Nephron progenitor cell (in vitro differentiated cells): Measurements from ENCODE around the gene TMEM256.
A peak's percentile ranks its signal among the peaks of the same experiment; 100 is the strongest.

Experiments used
- DNase-seq: peaks from one replicate; pipeline ENCODE4 v3.0.0; 2021
- H3K27ac Mint-ChIP-seq: 2 replicates; pipeline ENCODE4 v1.8.0; 2021; ENCODE audit warnings: mild to moderate bottlenecking, moderate library complexity, mixed read lengths
- H3K27me3 Mint-ChIP-seq: 2 replicates; pipeline ENCODE4 v1.8.0; 2021; ENCODE audit warnings: mild to moderate bottlenecking, low read depth, mixed read lengths; ENCODE audit not compliant: poor library complexity
- H3K36me3 Mint-ChIP-seq: 2 replicates; pipeline ENCODE4 v1.8.0; 2021; ENCODE audit warnings: low read depth, mixed read lengths
- H3K4me1 Mint-ChIP-seq: 2 replicates; pipeline ENCODE4 v1.8.0; 2021; ENCODE audit warnings: mixed read lengths
- H3K4me3 Mint-ChIP-seq: 2 replicates; pipeline ENCODE4 v1.8.0; 2021; ENCODE audit warnings: mild to moderate bottlenecking, moderate library complexity, mixed read lengths
- H3K9me3 Mint-ChIP-seq: 2 replicates; pipeline ENCODE4 v1.8.0; 2021; ENCODE audit warnings: mild to moderate bottlenecking, moderate library complexity, mixed read lengths
- TF ChIP-seq, protein P1 (sequence below): fragments of 200-600 bp; sonication (generic); IDR thresholded peaks from 2 replicates; pipeline ENCODE4 v1.5.0; 2021; ENCODE audit warnings: antibody characterized with exemption

The TMEM256 gene

DNA sequence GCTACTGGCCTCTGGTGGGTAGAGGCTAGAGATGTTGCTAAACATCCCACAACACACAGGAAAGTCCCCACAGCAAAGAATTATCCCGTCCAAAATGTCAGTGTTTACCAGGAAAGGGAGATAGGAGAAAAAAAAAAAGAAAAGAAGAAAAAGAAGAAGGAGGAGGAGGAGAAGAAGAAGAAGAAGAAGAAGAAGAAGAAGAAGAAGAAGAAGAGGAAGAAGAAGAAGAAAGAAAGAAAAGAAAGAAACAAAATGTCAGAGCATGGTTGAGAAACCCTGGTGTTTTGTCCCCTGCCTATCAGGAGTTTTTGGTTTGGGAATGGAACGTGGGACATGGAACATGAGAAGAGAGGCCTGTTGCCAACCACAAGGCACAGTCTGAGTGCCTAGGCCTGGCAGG lies 46.5 kb downstream of the TMEM256 start:
- H3K27ac Mint-ChIP-seq = no peak overlapping the region
- TF ChIP-seq, protein P1, sequence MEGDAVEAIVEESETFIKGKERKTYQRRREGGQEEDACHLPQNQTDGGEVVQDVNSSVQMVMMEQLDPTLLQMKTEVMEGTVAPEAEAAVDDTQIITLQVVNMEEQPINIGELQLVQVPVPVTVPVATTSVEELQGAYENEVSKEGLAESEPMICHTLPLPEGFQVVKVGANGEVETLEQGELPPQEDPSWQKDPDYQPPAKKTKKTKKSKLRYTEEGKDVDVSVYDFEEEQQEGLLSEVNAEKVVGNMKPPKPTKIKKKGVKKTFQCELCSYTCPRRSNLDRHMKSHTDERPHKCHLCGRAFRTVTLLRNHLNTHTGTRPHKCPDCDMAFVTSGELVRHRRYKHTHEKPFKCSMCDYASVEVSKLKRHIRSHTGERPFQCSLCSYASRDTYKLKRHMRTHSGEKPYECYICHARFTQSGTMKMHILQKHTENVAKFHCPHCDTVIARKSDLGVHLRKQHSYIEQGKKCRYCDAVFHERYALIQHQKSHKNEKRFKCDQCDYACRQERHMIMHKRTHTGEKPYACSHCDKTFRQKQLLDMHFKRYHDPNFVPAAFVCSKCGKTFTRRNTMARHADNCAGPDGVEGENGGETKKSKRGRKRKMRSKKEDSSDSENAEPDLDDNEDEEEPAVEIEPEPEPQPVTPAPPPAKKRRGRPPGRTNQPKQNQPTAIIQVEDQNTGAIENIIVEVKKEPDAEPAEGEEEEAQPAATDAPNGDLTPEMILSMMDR = no peak
- no peak overlapping the region for H3K4me3 Mint-ChIP-seq
- no peaks in the 10 kb centered on the region for H3K9me3 Mint-ChIP-seq
- no peak for DNase-seq
- H3K4me1 Mint-ChIP-seq = peaks cover 22% of the 10 kb centered on the region
- peaks cover 16% of the 10 kb centered on the region for H3K27me3 Mint-ChIP-seq
- H3K36me3 Mint-ChIP-seq = no peaks in the 10 kb centered on the region

DNA sequence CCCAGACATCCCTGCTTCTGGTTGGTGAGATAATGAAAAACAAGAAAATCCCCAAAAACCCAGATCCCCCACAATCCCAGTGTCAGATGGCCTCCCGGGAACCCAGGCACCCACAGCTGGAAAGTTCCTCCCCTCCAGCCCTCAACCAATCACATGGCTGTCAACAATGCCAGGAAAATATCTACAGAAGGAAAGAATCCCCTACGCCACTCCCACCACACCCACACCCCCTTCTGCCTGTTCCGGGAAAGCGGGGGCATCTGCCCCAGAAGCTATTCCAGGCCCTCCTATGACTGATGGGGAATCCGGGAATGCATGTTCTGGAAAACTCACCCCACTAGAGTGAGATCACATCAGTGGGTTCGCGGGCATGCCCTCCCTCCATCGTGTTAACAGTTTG lies 47.1 kb downstream of the TMEM256 start:
- TF ChIP-seq, protein P1 = no peak
- Mint-ChIP-seq H3K36me3 (no peaks in the 10 kb centered on the region), H3K9me3 (no peaks in the 10 kb centered on the region)

DNA sequence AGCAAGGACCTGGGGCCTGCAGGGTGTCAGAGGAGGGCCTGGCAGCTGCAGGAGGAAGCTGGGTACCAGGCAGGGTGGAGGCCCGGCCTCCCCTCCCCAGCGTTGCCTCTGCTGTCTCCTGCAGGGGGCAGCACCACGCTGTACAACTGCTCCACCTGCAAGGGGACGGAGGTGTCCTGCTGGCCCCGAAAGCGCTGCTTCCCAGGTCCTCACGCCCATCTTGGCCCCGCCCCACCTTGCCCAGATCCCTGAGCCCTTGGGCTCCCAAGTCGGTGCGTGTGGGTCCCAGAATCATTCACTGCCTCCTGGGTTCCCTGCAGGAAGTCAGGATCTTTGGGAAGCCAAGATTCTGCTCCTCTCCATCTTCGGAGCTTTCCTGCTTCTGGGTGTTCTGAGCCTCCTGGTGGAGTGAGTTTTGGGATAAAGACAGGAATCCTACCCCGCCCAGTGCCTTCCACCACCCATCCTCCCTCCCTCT lies 47.8 kb downstream of the TMEM256 start:
- no peak overlapping the region for H3K4me3 Mint-ChIP-seq
- DNase-seq = peak; percentile 88
- no peak overlapping the region for H3K27ac Mint-ChIP-seq
- TF ChIP-seq, protein P1 = peak; percentile 83
- H3K27me3 Mint-ChIP-seq = peaks cover 11% of the 10 kb centered on the region
- H3K36me3 Mint-ChIP-seq = no peaks in the 10 kb centered on the region
- H3K4me1 Mint-ChIP-seq = peaks cover 25% of the 10 kb centered on the region
- no peaks in the 10 kb centered on the region for H3K9me3 Mint-ChIP-seq

More for the DNA sequence above, 47.1 kb downstream of the TMEM256 start:
- H3K27me3 Mint-ChIP-seq = peaks cover 12% of the 10 kb centered on the region
- peaks cover 25% of the 10 kb centered on the region for H3K4me1 Mint-ChIP-seq
- H3K27ac Mint-ChIP-seq = no peak overlapping the region
- no peak overlapping the region for H3K4me3 Mint-ChIP-seq
- no peak for DNase-seq

DNA sequence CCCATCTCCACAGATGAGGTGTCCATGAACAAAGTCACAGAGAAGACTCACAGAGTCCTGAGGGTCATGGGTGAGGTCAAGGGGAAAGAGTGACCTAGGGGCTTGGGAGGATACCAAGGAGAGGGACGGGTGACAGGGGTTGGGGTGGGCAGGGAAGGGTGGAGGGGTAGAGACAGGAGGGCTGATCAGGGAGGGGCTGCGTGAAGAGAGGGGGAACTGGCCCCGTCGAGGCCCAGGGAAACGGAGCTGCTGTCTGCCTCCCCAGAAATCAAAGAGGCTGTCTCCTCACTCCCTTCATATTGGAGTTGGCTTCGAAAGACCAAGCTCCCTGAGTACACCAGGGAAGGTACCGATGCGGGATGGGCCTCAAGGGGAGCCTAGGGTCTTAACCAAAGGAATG lies 48.3 kb downstream of the TMEM256 start:
- H3K9me3 Mint-ChIP-seq = no peaks in the 10 kb centered on the region
- H3K36me3 Mint-ChIP-seq = no peaks in the 10 kb centered on the region
- H3K27me3 Mint-ChIP-seq = peaks cover 11% of the 10 kb centered on the region
- no peak overlapping the region for H3K27ac Mint-ChIP-seq
- TF ChIP-seq, protein P1 = no peak
- peaks cover 25% of the 10 kb centered on the region for H3K4me1 Mint-ChIP-seq
- no peak for DNase-seq
- no peak overlapping the region for H3K4me3 Mint-ChIP-seq

DNA sequence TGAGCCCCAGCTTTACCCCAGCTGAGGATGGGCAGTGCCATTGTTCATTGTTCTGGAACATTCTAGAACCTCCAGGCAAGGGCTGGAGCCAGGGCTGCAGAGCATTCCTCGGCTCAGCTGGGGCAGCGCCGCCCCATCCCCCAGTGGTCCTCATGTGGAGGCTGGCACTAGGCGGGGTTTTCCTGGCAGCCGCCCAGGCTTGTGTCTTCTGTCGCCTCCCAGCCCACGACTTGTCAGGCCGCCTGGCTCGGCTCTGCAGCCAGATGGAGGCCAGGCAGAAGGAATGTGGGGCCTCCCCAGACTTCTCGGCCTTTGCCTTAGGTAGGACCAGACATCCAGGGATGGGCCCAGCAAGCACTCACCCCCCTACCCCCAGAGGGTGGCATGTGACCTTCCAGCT lies 48.8 kb downstream of the TMEM256 start, which contains the start of gene TMEM95:
TMEM95 (plus strand) TSS at position 104 of the 400 bp plus-strand sequence; CDS start at position 153, 49 bp downstream.
- Mint-ChIP-seq H3K27ac (no peak within 1 kb of the TSS), H3K4me1 (peaks cover 31% of the 10 kb centered on the region), H3K9me3 (no peaks in the 10 kb centered on the region), H3K36me3 (no peaks in the 10 kb centered on the region), H3K4me3 (peak within 1 kb of the TSS; percentile 45), H3K27me3 (peaks cover 11% of the 10 kb centered on the region)
- no peak for DNase-seq
- TF ChIP-seq, protein P1 = no peak

DNA sequence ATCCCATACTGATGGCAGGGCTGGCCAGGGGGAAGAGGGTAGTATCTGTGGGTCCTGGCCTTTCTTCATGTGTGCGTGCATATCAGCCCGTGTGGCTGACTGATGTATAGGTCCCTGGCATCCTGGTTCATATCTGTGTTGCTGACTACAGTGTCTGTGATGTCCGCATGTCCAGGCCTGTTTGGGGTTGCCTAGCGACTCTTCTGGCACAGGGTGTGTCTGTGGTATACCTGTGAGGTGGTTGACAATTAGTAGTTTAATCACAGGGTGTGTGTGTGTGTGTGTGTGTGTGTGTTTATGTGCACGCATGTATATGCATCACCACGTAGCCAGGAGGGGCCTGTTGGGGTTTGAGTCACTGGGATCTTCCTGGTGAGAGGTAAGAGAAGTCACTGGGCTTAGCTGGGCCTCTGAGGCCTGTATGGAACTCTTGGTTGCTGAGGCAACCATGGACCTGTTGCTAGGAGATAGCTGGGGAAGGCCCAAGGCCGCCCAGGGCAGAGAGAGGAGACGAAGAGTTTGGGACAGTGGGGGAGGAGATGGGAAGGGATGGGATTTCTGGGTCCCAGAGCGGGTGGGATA lies 49.5 kb downstream of the TMEM256 start:
- peaks cover 8% of the 10 kb centered on the region for H3K27me3 Mint-ChIP-seq
- no peak overlapping the region for H3K27ac Mint-ChIP-seq
- H3K36me3 Mint-ChIP-seq = no peaks in the 10 kb centered on the region
- DNase-seq = no peak
- TF ChIP-seq, protein P1 = no peak
- H3K9me3 Mint-ChIP-seq = no peaks in the 10 kb centered on the region
- H3K4me1 Mint-ChIP-seq = peaks cover 38% of the 10 kb centered on the region
- peak overlapping the region; percentile 25 for H3K4me3 Mint-ChIP-seq
